Endothelial cell (in vitro differentiated cells): ENCODE measurements around the gene PRR18. TPM values are rescaled to one million over a fixed set of nuclear protein-coding genes. Genes with fewer than 3 reads are reported as not detected.

Experiments
- DNase-seq: peaks from one replicate; pipeline ENCODE4 v3.0.0; 2021; ENCODE audit warnings: low spot score
- H3K27ac Mint-ChIP-seq: one replicate; pipeline ENCODE4 v1.8.0; 2021; ENCODE audit warnings: mixed read lengths, inconsistent platforms; ENCODE audit not compliant: unreplicated experiment
- H3K27me3 Mint-ChIP-seq: one replicate; pipeline ENCODE4 v1.8.0; 2021; ENCODE audit warnings: mild to moderate bottlenecking, moderate library complexity, mixed read lengths, inconsistent platforms; ENCODE audit not compliant: unreplicated experiment
- H3K36me3 Mint-ChIP-seq: one replicate; pipeline ENCODE4 v1.8.0; 2021; ENCODE audit warnings: mild to moderate bottlenecking, low read depth, mixed read lengths, inconsistent platforms; ENCODE audit not compliant: unreplicated experiment
- H3K4me1 Mint-ChIP-seq: one replicate; pipeline ENCODE4 v1.8.0; 2021; ENCODE audit warnings: mild to moderate bottlenecking, mixed read lengths, inconsistent platforms; ENCODE audit not compliant: unreplicated experiment
- H3K4me3 Mint-ChIP-seq: one replicate; pipeline ENCODE4 v1.8.0; 2021; ENCODE audit warnings: mild to moderate bottlenecking, mixed read lengths, inconsistent platforms; ENCODE audit not compliant: unreplicated experiment
- H3K9me3 Mint-ChIP-seq: one replicate; pipeline ENCODE4 v1.8.0; 2021; ENCODE audit warnings: mixed read lengths, inconsistent platforms; ENCODE audit not compliant: unreplicated experiment
- total RNA-seq: library from RNA; stranded (reverse); fragmentation: NEBNext Ultra II Directional; extraction: Animal tissue kit (Norgen Biotek cat#: 25700); gene quantifications from one replicate; pipeline ENCODE4 v1.2.1, GENCODE V29; 2021; ENCODE audit not compliant: unreplicated experiment
- TF ChIP-seq, protein P1 (sequence below): fragments of 200-600 bp; sonication (generic); IDR thresholded peaks from one replicate; pipeline ENCODE4 v1.5.0; 2021; ENCODE audit warnings: antibody characterized with exemption; ENCODE audit not compliant: unreplicated experiment

Gene PRR18
- total RNA-seq, 1 donor from 2014 or later = 1.1 TPM

DNA sequence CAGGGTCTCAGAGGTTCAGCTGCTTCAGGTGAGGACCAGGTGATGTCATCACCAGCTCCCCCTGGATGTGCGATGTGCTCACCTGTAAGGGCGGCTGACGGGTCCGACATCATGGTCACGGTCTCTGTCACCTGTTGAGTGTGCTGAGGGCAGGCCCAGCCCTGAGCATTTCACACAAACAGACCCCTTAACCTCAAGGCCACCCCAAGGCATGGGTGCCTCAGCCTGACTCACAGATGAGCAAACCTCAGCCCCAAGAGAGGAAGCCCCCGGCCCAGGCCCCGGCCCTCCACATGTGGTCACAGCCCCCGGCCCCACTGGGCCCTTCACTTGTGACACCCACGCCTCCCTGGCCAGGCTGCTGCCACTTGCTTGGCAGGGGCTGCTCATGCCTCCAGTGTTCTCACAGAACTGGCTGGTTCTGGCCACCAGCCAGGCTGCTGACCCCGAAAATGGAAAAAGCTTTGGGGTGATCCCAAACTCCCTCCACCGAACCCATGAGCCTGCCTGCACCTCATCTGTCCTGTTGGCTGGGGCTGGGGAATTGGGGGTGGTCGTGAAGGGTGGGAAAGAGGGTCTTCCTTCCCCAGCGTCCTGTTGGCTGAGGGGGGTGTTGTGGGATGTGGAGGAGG, 33.3 kb downstream of the PRR18 start:
- Mint-ChIP-seq H3K4me3 (no peak overlapping the region), H3K36me3 (no peaks in the 10 kb centered on the region), H3K27me3 (peaks cover 3% of the 10 kb centered on the region), H3K27ac (no peak overlapping the region), H3K9me3 (no peaks in the 10 kb centered on the region), H3K4me1 (peaks cover 6% of the 10 kb centered on the region)
- TF ChIP-seq, protein P1, sequence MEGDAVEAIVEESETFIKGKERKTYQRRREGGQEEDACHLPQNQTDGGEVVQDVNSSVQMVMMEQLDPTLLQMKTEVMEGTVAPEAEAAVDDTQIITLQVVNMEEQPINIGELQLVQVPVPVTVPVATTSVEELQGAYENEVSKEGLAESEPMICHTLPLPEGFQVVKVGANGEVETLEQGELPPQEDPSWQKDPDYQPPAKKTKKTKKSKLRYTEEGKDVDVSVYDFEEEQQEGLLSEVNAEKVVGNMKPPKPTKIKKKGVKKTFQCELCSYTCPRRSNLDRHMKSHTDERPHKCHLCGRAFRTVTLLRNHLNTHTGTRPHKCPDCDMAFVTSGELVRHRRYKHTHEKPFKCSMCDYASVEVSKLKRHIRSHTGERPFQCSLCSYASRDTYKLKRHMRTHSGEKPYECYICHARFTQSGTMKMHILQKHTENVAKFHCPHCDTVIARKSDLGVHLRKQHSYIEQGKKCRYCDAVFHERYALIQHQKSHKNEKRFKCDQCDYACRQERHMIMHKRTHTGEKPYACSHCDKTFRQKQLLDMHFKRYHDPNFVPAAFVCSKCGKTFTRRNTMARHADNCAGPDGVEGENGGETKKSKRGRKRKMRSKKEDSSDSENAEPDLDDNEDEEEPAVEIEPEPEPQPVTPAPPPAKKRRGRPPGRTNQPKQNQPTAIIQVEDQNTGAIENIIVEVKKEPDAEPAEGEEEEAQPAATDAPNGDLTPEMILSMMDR = no peak
- DNase-seq = no peak

DNA sequence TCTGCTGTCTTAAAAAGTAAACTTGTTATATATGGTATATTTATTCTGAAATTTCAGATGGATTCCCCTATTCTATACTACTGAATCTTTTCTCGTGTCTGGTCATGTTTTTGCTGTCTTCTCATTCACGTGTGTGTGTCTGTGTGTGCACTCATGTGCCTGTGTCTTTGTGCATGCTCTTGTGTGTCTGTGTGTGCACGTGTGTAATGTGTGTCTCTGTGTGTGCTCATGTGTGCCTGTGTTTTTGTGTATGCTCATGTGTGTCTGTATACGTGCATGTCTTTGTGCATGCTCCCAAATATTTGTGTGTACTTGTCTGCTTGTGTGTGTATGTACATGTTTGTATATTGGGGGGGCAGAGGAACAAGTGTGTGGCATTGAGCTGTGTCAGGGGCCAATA, 34.0 kb downstream of the PRR18 start:
- Mint-ChIP-seq H3K36me3 (no peaks in the 10 kb centered on the region), H3K27me3 (peaks cover 6% of the 10 kb centered on the region), H3K4me1 (peaks cover 10% of the 10 kb centered on the region), H3K9me3 (no peaks in the 10 kb centered on the region), H3K27ac (no peak overlapping the region), H3K4me3 (no peak overlapping the region)
- TF ChIP-seq, protein P1 = no peak
- DNase-seq = no peak

DNA sequence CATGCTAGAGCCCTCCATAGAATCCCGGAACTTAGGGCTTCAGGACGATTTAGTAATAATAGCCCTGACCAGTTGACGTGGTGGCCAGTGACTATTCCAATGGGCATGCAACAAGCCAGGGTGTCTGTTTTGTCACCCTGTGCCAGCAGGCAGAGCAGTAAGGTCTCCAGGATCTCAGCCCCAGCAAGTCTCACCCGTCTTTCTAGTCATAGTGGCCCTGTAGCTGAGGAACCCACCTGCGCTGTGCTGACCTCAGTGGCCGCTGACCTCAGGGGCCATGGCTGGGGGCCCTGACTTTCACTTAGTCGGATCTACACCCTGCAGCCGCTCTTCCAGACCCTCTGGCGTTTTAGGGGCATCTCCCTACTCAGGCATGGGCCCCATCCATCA, 36.8 kb downstream of the PRR18 start:
- no peaks in the 10 kb centered on the region for H3K36me3 Mint-ChIP-seq
- peaks cover 6% of the 10 kb centered on the region for H3K27me3 Mint-ChIP-seq

DNA sequence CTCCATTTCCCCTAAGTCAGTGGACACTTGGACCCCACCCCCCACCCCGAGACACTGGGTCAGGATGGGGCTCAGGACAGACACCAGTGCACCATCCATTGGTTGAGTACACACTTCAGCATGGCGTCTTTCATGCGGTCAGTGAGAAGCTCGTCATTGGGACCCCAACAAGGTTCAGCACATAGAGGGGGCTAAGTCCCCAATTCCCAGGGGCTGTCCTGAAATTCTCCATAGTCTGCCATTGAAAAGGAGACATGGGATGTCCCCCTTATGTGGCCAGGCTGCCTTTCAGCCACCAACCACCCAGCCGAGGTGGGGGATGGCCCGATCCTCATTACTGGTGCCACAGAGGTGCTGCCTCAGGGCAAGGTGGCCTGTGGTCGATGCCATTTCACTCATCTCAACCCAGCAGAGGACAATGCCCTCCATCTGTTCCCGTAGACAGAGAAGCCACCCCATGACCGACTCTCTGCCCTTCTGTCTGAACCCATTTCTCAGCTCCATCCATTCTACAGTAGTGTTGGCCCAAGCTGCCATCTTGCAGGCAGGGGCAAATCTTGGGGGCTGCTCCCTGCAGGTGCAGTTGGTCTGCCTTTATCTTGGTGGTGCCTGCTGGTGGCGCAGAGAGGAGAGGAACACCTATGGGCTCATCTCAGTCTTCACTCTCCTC, 37.4 kb downstream of the PRR18 start:
- H3K36me3 Mint-ChIP-seq = no peaks in the 10 kb centered on the region
- peaks cover 6% of the 10 kb centered on the region for H3K27me3 Mint-ChIP-seq
- no peak overlapping the region for H3K4me3 Mint-ChIP-seq
- H3K4me1 Mint-ChIP-seq = peaks cover 22% of the 10 kb centered on the region
- no peak for DNase-seq
- TF ChIP-seq, protein P1 = no peak
- H3K27ac Mint-ChIP-seq = no peak overlapping the region
- H3K9me3 Mint-ChIP-seq = no peaks in the 10 kb centered on the region

More for the DNA sequence above, 36.8 kb downstream of the PRR18 start:
- peaks cover 26% of the 10 kb centered on the region for H3K4me1 Mint-ChIP-seq
- TF ChIP-seq, protein P1 = no peak
- H3K4me3 Mint-ChIP-seq = no peak overlapping the region
- H3K27ac Mint-ChIP-seq = no peak overlapping the region
- DNase-seq = no peak
- no peaks in the 10 kb centered on the region for H3K9me3 Mint-ChIP-seq
